Measurements from ENCODE around the gene TMEM204.

TMEM204 gene

DNA sequence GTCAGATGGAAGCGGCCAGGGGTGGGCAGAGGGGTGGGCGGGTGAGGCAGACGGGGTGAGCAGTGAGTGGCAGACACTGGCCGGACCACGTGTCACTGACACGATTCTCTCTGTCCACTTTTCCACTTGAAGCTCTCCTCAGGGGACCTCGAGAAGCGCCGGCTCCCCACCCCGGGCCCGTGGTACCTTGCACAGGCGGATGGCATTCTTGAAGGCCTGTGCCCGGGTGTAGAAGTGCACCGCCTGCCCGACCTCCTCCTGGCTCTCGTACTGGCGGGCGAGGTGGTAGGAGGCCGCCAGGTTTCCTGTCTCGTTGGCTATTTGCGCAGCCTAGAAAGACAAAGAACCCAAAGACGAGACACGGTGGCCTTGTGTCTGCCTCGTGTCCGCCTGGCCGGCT, 9.1 kb upstream of the TMEM204 start:
- DNase-seq = no peak

DNA sequence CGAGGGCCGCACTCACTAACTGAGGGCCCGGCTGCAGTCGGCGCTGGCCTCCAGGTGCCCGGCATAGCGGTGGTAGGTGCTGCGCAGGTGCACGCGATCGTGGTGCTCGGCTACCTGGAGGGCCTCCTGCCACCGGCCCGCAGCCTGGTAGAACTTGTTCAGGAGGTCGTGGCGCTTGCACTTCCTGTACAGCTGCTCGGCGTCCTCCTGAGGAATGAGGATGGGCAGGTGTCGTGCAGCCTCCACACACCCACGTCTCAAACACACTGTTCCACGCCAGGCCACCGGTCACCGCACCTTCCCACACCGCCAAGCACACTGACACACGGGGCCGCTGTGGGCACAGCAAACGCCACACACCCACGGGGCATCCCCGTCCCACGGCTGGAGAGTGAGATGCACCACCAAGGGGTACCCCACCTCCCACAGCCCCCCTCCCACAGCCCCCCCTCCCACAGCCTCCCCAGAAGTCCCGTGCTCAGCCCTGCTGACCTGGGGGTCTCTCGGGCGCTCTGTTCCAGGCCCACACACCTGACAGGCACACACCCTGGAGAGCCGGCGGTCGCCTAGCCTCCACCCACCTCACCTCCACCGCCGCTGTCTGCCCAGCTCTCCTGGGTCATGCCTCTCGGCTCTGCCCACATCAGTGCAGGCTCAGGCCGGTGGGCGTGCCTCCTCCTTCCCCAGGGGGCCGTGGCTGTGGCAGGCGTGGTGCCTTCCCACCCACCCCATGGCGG, 7.4 kb upstream of the TMEM204 start:
- no peak for DNase-seq

DNA sequence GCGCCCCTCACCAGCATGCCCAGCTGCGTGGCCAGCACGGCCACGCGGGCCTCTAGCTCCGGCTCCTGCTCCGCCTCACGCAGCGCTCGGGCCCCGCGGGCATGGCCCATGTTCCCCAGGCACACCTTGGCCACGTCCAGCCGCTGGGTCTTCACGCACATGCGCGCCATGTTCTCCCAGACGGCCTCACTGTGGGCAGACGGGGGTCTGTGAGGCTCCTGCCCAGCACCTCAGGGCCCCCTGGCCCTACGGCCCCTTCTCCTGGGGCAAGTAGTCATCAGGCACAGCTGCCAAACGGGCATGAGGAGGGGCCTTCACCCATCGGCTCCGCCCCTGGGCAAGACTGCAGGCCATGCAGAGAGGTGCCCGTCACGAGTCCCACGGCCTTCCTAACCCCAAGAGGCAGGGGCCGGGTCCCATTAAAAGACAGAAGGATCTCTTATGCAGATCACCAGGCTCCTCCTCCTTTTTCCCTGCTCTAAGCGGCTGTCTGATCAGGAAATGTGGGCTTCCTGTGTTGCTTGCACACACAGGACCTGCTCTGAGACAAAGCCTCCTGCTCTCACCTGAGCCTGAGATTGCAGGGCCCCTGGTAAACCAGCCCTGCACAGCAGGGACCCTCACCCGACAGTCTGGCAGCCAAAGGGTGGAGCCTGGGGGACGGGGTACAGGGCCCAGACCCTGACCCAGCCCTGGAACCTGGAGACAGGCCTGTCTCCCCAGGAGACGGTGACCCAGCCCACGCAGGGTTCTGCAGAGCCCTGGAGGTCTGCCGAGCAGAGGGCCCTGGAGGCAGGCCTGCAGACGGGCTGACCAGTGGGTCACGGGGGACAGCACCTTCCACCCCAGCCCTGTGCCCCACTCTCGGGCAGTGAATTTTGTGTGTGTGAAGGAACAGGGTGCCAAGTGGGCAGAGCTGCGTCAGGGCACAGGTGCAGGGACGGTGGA, 6.6 kb upstream of the TMEM204 start:
- DNase-seq = no peak

DNA sequence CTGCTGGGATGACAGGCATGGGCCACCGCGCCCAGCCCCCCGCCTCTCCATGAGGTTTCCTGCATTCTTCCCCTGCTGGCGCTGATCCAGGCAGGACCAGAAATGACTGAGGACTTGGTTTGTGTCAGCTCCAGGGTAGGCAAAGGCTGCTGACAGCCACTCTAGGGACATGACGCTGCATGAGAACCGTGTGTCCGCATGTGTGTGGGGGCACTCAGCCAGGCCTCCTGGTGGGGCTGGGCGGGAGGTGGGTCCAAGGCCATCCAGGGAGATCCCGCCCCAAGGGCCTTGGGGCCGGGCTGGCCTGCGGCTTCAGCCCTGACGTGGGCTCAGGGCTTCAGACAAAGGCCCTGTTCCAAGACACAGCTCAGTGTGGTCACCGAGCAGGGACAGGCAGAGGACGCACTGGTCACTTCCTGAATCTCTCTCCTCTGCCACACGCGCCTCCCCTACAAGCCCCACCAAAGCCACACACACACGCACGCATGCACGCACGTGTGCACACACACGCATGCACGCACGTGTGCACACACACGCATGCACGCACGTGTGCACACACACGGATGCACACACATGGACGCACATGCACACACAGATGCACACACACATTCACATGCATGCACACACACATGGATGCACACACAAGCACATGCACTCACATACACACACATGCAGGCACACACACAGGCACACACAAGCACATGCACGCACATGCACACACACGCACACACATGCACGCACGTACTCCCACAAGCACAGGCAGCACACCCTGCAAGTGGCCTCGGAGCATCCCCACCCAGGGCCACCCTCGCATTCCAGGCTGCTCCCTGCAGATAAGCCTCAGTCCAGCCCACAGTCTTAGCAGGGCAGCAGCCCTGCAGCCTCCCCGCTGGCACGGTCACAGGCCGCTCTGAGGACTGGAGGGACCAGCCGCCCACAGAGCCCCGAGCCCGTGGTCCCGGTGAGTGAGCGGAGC, 5.3 kb upstream of the TMEM204 start:
- DNase-seq = no peak

DNA sequence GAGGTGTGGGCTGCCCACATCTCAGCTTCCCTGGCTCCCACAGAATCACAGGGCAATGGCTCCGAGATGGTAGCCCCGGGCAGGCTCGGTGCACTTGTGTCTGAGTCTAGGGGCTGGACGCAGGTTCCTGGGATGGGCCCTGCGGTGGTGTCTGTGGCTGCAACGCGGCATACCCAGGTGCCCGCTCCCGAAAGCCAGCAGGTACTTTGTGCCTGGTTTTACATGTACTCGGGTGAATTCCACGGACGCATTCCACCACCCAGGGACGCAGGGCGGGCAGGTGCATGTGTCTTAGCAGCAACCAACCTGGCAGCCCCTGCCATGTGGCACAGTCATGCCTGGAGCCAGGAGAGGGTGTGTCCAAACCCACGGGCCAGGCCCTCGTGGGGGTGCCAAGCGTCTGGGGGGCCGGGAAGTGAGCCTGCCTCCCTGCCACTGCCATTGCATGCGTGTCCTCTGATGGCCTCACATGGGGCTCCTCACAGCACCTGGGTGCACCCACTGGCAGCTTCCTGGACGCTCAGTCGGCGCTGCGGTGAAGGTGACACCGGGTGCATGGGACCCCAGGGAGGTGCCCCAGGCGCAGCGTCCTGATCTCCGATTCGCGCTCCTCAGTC, 4.4 kb upstream of the TMEM204 start:
- no peak for DNase-seq

DNA sequence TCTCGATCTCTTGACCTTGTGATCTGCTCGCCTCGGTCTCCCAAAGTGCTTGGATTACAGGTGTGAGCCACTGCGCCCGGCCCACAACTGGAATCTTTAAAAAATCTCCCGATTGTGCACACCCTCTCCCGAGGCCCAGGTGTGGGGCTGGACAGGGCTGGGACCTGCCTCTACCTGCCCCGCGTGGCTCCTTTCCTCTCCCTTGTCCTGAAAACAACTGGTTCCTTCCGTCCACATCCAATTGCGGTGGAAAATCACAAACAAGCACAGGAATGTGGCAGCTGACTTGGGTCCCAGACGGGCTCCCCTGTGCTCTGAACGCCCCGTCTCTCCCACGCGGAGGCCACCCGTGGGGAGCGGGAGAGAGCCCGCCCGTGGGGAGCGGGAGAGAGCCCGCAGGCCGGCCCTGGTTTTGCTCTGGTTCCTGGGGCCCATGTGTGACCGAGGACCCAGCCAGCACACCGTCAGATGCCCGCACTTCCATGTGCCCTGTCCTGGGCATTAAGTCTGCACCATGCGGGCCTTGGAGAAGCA, 3.0 kb upstream of the TMEM204 start:
- no peak for DNase-seq

DNA sequence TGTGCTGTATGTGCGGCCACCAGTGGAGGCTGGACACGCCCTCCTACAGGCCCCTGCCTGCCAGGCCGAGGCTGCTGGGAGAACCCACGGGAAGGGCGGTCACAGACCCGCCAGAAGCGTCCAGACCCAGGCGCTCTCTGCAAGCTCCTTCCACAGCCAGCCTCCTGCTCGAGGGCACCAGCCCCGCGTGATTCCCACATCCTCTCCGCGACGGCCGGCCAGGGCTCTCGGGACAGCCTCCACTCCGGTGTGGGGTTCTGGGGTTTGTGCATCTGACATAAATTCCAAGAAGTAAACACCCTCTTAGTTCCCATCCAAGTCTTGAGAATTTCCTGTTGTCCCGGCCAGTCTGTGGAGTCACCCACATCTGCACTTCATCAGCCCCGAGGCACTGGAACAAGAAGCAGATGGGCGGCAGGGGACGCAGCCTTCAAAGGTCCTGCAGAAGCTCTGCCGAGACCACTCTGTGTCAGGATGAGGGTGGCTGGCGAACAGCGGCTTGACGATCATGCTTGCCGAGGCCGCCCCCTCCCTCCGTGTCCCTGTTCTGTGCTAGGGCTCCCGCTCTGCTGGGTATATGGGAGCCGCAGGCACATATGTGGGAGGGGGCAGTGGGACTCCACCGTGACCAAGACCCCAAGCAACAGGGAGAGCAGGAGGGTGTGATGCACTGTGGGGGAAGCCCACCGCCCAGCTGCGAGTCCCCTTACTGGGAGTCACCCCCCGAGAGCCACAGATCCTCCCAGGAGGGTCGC, 2.4 kb upstream of the TMEM204 start:
- no peak for DNase-seq

DNA sequence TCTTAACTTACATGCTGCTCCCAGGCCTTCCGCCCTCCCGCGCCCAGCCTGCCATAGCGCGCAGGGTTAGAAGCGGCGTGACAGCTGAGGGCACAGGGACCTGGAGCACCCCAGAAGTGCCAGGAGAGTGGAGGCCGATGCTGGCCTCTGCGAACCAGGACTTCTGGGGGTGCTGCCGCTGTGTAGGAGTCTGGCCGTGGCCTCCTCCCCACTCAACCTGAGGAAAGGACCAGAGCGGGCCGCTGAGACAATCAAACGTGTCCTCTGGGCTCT, 1.9 kb upstream of the TMEM204 start:
- no peak for DNase-seq

DNA sequence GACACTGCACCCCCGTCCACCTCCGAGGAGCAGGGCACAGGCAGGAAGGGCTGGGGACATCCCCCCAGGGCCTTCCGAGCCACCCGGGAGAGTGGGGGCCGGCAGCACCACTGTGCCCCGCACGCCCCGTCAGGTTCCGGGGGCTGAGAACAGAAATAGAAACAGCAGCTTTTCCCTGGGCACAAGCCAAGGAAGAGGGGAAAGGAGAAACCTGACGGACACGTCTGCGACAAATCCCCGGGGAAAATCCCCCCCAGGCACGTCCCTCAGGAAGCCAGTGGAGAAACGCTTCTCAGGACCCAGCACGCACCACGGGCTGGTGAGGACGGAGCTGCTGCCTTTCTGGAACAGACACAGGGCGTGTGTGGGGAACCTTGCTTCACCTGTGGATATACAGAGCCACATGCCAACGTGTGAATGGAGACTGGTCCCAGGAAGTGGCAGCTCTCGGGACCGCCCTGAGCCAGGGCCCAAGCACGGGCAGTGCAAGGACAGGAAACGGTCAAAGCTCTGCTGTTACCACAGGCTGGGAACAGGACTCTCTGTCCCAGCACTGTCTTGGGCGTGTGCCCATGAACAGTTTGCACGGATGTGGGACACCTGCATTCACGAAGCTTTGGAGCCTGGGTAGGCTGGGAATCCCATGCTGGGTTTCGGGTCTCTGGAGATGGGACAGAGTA, 1.2 kb upstream of the TMEM204 start:
- DNase-seq = no peak

DNA sequence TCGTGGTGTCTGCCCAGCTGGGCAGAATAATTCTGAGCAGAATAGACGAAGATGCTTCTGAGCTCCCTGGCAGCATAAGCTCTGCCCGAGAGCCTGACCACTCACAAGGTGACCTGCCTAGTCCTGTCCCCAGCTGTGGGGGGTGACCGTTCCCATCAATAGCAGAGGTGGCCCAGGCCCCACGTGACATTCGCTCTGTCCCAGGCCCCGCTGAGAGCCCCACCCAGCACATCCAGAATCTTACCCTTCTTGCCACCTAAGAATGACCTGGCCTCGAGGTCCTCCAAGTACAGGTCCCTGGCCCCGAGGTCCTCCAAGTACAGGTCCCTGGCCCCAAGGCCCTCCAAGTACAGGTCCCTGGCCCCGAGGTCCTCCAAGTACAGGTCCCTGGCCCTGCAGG, 695 bp upstream of the TMEM204 start:
- no peak for DNase-seq

DNA sequence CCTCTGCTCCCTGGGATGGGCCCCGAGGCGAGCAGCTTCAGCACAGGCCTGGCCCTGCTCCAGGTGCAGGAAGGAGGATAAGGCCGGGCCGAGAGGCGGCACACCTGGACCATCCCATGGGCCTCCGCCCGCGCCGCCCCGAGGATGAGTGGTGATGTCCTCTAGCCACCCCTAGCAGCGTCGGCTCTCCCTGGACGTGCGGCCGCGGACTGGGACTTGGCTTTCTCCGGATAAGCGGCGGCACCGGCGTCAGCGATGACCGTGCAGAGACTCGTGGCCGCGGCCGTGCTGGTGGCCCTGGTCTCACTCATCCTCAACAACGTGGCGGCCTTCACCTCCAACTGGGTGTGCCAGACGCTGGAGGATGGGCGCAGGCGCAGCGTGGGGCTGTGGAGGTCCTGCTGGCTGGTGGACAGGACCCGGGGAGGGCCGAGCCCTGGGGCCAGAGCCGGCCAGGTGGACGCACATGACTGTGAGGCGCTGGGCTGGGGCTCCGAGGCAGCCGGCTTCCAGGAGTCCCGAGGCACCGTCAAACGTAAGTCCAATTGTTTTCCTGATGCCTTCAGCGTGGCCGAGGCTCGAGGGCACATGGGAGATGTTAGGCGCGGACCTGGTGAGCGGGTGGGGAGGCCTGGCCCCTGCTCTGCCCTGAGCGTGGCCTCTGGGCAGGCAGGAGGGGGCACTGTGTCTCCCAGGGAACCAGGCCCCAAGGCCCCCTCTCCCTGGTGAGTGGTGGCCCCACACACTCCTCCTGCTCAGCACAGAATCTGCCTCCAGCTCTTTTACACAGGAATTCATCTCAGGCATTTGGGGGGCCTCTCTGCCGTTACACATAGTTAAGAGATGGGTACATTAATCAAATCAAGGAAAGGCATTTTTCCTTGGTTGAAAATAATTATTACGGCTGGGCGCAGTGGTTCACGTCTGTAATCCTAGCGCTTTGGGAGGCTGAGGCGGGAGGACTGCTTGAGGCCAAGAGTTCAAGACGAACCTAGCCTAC, 855 bp downstream of the TMEM204 start:
- no peak for DNase-seq

DNA sequence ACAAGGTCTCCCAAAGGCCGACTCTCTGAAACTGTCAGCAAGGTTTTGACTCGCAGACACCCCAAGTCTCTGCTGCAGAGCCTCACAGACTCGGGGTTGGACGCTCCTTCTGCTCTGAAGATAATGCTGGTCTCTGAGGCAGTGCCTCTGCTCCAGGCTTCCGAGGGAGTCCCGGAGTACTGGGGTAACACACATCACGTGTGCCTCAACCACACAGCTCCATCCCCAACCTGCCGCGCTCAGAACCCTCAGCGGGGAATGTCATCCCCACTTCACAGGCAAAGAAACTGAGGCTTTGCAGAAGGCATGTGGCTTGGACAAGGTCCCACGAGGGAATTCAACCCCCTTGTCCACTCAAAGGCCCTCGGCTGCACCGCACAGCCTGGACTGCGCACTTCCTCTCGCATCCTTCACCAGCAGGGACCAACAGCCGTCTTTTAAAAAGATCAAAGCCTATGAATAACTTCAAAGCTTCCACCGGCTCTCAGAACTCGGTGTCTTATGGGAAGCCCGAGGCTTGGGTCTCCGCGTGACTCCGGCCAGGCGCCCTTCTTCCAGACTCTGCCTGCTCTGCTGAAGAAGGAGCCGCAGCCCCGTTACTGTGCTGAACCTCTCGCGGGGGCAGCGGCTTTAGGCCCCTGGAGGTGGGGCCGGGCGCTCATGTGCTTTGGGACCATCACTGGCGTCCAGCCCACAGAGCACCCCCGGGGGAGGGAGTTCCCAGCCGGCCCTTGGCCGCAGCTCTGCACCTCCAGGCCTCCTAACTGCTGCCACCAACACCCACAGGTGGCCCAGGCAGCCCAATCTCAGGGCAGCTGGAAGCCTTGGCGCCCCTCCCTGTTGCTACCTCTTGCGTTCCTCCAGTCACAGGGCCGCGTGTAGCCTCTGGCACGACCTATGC, 2.2 kb downstream of the TMEM204 start:
- DNase-seq = no peak

DNA sequence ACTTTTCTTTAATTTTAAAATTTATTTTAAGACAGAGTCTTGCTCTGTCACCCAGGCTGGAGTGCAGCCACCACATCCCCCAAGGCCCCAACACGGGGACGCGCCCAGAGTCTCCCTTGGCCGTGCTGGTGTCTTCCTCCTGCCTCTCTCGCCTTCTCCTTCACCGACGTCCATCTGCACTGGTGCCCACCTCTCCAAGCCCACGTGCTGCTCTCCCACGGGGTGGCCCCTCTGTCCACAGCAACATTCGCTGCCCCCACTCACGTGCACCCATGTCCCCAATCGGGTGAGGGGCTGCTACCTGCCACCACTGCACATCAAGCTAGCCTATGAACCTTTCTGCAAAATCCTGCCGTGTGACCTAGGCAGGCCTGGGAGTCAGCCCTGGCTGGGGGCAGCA, 3.1 kb downstream of the TMEM204 start:
- DNase-seq = no peak

DNA sequence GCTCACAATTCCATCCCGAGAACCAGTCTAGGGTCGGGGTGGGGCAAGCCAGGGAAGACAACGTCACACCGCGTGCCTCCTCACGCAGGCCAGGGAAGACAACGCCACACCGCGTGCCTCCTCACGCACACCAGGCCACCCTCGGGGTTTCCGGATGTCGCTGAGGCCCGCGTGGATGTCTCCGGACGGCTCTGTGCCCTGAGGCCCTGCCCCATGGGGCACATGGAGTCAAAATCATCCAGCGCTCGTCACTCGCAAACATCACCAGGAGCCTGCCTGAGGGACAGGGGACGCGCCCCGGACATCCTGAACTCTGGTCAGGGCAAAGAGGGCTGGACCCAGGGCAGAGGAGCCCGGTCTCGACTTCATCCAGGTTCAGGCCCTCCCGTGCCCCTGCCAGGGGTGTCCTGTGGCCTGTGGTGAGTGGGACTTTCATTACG, 3.7 kb downstream of the TMEM204 start:
- no peak for DNase-seq

DNA sequence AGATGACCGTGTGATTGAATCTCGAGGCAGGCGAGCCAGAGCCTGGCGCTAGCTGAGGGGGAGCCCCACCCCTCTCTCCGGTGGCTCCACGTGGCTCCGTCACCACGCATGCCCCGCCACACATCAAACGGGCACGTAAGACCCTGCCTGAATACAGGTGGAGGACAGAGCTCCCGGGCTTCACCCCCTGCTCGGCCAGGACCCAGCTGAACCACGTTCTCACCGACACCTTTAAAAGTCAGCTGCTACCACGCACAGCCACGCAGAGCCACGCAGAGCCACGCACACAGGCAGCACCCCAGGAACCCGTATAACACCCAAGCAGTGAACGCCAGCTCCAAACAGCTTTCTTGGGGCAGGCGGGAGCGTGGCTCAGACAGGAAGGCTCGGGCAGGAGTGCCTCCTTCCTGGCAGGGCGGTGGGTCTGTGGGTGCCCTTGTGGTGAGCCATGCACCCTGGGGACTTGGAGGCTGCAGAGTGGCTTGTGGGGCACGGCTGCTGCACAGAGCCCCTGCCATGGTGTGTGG, 4.4 kb downstream of the TMEM204 start:
- DNase-seq = no peak

DNA sequence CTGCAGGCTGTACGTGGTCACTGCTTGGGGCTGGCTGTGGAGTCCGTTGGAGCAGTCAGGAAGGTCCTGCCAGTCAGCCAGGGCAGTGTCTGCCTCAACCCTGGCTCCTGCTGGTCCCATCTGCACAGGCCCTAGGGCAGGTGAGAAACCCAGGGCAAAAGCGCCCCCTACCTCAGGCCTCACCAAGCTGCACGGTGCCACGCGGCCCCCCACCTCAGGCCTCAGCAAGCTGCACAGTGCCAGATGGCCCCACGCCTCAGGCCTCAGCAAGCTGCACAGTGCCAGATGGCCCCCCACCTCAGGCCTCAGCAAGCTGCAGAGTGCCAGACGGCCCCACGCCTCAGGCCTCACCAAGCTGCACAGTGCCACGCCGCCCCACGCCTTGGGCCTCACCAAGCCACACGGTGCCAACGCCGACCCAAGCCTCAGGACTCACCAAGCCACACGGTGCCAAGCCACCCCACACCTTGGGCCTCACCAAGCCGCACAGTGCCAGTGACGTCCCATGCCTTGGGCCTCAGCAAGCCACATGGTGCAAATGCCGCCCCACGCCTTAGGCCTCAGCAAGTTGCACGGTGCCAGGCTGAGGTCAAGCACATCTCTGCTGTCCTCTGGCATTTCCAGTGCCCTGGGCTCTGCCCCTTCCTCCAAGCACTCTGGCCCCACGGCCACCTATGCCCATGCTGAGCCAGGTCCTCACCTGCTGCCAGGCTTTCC, 5.5 kb downstream of the TMEM204 start:
- DNase-seq = no peak

DNA sequence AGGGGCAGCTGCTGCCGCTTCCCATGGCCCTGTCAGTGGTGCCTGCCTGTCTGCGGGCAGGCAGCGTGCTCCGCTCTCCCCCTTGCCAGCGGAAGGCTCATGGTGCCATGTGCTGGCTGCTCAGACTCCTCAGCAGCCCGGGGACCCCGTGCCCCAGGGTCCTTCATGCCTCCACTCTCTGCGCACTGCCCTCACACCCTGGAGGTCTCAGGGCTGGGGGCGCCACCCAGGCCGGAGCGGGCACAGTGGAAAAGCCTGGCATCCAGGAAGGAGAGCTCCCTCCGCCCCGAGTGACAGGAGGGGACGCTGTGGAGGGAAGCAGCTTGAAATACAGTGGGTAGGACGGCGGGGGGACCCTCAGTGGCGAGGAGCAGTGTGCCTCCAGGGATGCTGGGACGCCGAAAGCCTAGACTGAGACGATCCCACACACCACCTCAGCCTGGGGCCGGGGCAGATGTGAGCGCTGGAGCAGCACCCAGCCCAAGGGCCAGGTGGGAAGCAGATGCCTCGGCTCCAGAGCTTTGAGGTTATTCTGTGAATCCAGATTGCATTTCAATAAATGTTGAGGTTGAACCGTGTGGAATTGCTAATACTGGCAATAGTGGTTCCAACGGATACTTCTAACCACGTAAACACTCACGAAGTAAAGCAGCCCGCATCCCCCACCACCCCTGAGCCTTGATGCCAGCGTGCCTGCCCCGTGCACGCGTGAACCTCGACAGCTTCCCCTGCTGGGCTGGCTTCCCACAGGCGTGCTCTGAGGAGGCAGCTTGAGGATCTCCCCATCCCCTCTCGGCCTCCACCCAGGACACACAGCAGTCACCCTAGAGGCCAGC, 6.5 kb downstream of the TMEM204 start:
- no peak for DNase-seq

Data from NCI-H1092 (cell line).